ENCODE results near the gene SPAG7. TPM values are rescaled to one million over a fixed set of nuclear protein-coding genes. Genes with fewer than 3 reads are reported as not detected.

SPAG7 gene
- total RNA-seq, 4 donors from 2014 or later: 78.6 to 114 (median 91.0) TPM

GRCh38 chr17:4935650-4936049 lies 32.0 kb downstream of the SPAG7 start:
- H3K4me1 ChIP-seq: peaks cover 32 to 41% of the 10 kb centered on the region in 2 donors
- no peak for DNase-seq
- intact Hi-C loops (cut with DNase I; ENCODE audit: low total_unique reads): no loop called here

GRCh38 chr17:4934173-4934979 lies 33.2 kb downstream of the SPAG7 start:
- intact Hi-C loops (cut with DNase I; ENCODE audit: low total_unique reads): no loop called here

More at GRCh38 chr17:4935650-4936049, 32.0 kb downstream of the SPAG7 start:
- no peak for TF ChIP-seq CTCF (IDR thresholded peaks at IDR 0.05 in 4 of 5, conservative IDR thresholded peaks at IDR 0.05 in 1 of 5)
- TF ChIP-seq POLR2A (IDR thresholded peaks at IDR 0.05): no peak
- H3K9me3 ChIP-seq: no peaks in the 10 kb centered on the region
- peaks cover 0 to 17% of the 10 kb centered on the region in 2 donors for H3K36me3 ChIP-seq
- ATAC-seq: no peak
- peak overlapping the region in 2 of 4 donors; percentile 57 to 94 for H3K27ac ChIP-seq
- no peak overlapping the region for H3K4me3 ChIP-seq
- in situ Hi-C loops (cut with MboI; ENCODE audit: low sequenced_read_pairs in 4 of 4): loop anchor here in 1 of 4 donors (5.0 kb wide), 1 partner anchor 47 kb away; no protein-coding TSS in a partner anchor
- H3K27me3 ChIP-seq: no peaks in the 10 kb centered on the region

GRCh38 chr17:4933646-4934045 lies 34.0 kb downstream of the SPAG7 start:
- in situ Hi-C loops (cut with MboI; ENCODE audit: low sequenced_read_pairs in 4 of 4): no loop called here
- H3K4me3 ChIP-seq: no peak overlapping the region
- peaks cover 0 to 17% of the 10 kb centered on the region in 2 donors for H3K36me3 ChIP-seq

More at GRCh38 chr17:4934173-4934979, 33.2 kb downstream of the SPAG7 start:
- Histone ChIP-seq H3K9me3 (no peaks in the 10 kb centered on the region), H3K4me1 (peaks cover 32 to 40% of the 10 kb centered on the region in 2 donors), H3K27ac (peak overlapping the region in 3 of 4 donors; percentile 14 to 48 (median 36)), H3K4me3 (no peak overlapping the region), H3K27me3 (no peaks in the 10 kb centered on the region), H3K36me3 (peaks cover 0 to 17% of the 10 kb centered on the region in 2 donors)
- ATAC-seq (no peak), DNase-seq (no peak)
- TF ChIP-seq POLR2A (IDR thresholded peaks at IDR 0.05) (no peak), CTCF (IDR thresholded peaks at IDR 0.05 in 4 of 5, conservative IDR thresholded peaks at IDR 0.05 in 1 of 5) (no peak)
- in situ Hi-C loops (cut with MboI; ENCODE audit: low sequenced_read_pairs in 4 of 4): no loop called here

GRCh38 chr17:4932756-4933155 lies 34.9 kb downstream of the SPAG7 start:
- intact Hi-C loops (cut with DNase I; ENCODE audit: low total_unique reads): no loop called here
- H3K27ac ChIP-seq: no peak overlapping the region

More at GRCh38 chr17:4933646-4934045, 34.0 kb downstream of the SPAG7 start:
- Histone ChIP-seq H3K4me1 (peaks cover 25 to 32% of the 10 kb centered on the region in 2 donors), H3K27me3 (no peaks in the 10 kb centered on the region), H3K27ac (peak overlapping the region in 1 of 4 donors; percentile 48), H3K9me3 (no peaks in the 10 kb centered on the region)
- ATAC-seq (no peak), DNase-seq (no peak)
- intact Hi-C loops (cut with DNase I; ENCODE audit: low total_unique reads): no loop called here
- TF ChIP-seq CTCF (IDR thresholded peaks at IDR 0.05 in 4 of 5, conservative IDR thresholded peaks at IDR 0.05 in 1 of 5) (no peak), POLR2A (IDR thresholded peaks at IDR 0.05) (no peak)

More at GRCh38 chr17:4932756-4933155, 34.9 kb downstream of the SPAG7 start:
- in situ Hi-C loops (cut with MboI; ENCODE audit: low sequenced_read_pairs in 4 of 4): no loop called here
- no peak for DNase-seq
- no peak overlapping the region for H3K4me3 ChIP-seq
- ATAC-seq: no peak
- TF ChIP-seq POLR2A (IDR thresholded peaks at IDR 0.05) (no peak), CTCF (IDR thresholded peaks at IDR 0.05 in 4 of 5, conservative IDR thresholded peaks at IDR 0.05 in 1 of 5) (no peak)
- H3K4me1 ChIP-seq: peaks cover 16 to 23% of the 10 kb centered on the region in 2 donors
- H3K27me3 ChIP-seq: no peaks in the 10 kb centered on the region
- H3K36me3 ChIP-seq: peaks cover 0 to 10% of the 10 kb centered on the region in 2 donors
- H3K9me3 ChIP-seq: no peaks in the 10 kb centered on the region

Measured in gastrocnemius medialis (tissue), 4 donors.